Chondrocyte (in vitro differentiated cells): ENCODE results near the gene LYPD5. TPM values are rescaled to one million over a fixed set of nuclear protein-coding genes. Genes with fewer than 3 reads are reported as not detected.

Experiments used
- DNase-seq: peaks from one replicate; pipeline ENCODE4 v3.0.0; 2021; ENCODE audit warnings: mixed read lengths, low spot score
- H3K27ac Mint-ChIP-seq: one replicate; pipeline ENCODE4 v1.8.0; 2021; ENCODE audit warnings: mild to moderate bottlenecking, moderate library complexity, mixed read lengths; ENCODE audit not compliant: unreplicated experiment
- H3K27me3 Mint-ChIP-seq: 2 replicates; pipeline ENCODE4 v1.8.0; 2021; ENCODE audit warnings: low read depth, mixed read lengths
- H3K36me3 Mint-ChIP-seq: 2 replicates; pipeline ENCODE4 v1.8.0; 2021; ENCODE audit warnings: low read depth, mixed read lengths
- H3K4me1 Mint-ChIP-seq: 2 replicates; pipeline ENCODE4 v1.8.0; 2021; ENCODE audit warnings: low read depth, mild to moderate bottlenecking, mixed read lengths
- H3K4me3 Mint-ChIP-seq: one replicate; pipeline ENCODE4 v1.8.0; 2021; ENCODE audit warnings: mild to moderate bottlenecking, moderate library complexity, mixed read lengths; ENCODE audit not compliant: unreplicated experiment
- H3K9me3 Mint-ChIP-seq: 2 replicates; pipeline ENCODE4 v1.8.0; 2021; ENCODE audit warnings: low read depth, mixed read lengths
- CTCF ChIP-seq: fragments of 200-600 bp; sonication (generic); IDR thresholded peaks from 2 replicates; pipeline ENCODE4 v1.5.0; 2021; ENCODE audit warnings: antibody characterized with exemption, mild to moderate bottlenecking, moderate library complexity
- total RNA-seq: library from RNA; stranded (reverse); gene quantifications from 3 replicates; pipeline ENCODE4 v1.2.1, GENCODE V29; 2021

LYPD5 gene
- total RNA-seq, 1 donor from 2014 or later = not detected

- TF ChIP-seq CTCF = no peak
- Mint-ChIP-seq H3K36me3 (no peaks in the 10 kb centered on the region), H3K27me3 (peaks cover 23% of the 10 kb centered on the region), H3K4me1 (no peaks in the 10 kb centered on the region), H3K27ac (no peak overlapping the region), H3K9me3 (no peaks in the 10 kb centered on the region), H3K4me3 (no peak overlapping the region)
- DNase-seq = no peak
Measured at GRCh38 chr19:43790587-43790986, 11.7 kb downstream of the LYPD5 start.

GRCh38 chr19:43789029-43789428 lies 13.2 kb downstream of the LYPD5 start:
- peaks cover 13% of the 10 kb centered on the region for H3K4me1 Mint-ChIP-seq
- no peaks in the 10 kb centered on the region for H3K36me3 Mint-ChIP-seq
- peak; percentile 10 for DNase-seq
- H3K27me3 Mint-ChIP-seq = peaks cover 20% of the 10 kb centered on the region
- no peak overlapping the region for H3K4me3 Mint-ChIP-seq
- no peak for TF ChIP-seq CTCF
- H3K9me3 Mint-ChIP-seq = no peaks in the 10 kb centered on the region
- no peak overlapping the region for H3K27ac Mint-ChIP-seq

- TF ChIP-seq CTCF = no peak
- Mint-ChIP-seq H3K27ac (no peak overlapping the region), H3K4me1 (peaks cover 17% of the 10 kb centered on the region), H3K4me3 (no peak overlapping the region), H3K27me3 (peaks cover 12% of the 10 kb centered on the region), H3K9me3 (no peaks in the 10 kb centered on the region), H3K36me3 (no peaks in the 10 kb centered on the region)
- no peak for DNase-seq
Measured at GRCh38 chr19:43786665-43787064, 15.6 kb downstream of the LYPD5 start.

GRCh38 chr19:43784981-43785808 lies 17.1 kb downstream of the LYPD5 start:
- DNase-seq = no peak
- Mint-ChIP-seq H3K4me1 (peaks cover 30% of the 10 kb centered on the region), H3K4me3 (no peak overlapping the region), H3K36me3 (no peaks in the 10 kb centered on the region), H3K9me3 (no peaks in the 10 kb centered on the region), H3K27ac (peak overlapping the region; percentile 67), H3K27me3 (peaks cover 7% of the 10 kb centered on the region)
- peak; percentile 99 for TF ChIP-seq CTCF

- Mint-ChIP-seq H3K4me1 (peaks cover 38% of the 10 kb centered on the region), H3K4me3 (no peak overlapping the region), H3K27ac (peak overlapping the region; percentile 75), H3K36me3 (no peaks in the 10 kb centered on the region), H3K27me3 (peaks cover 4% of the 10 kb centered on the region), H3K9me3 (no peaks in the 10 kb centered on the region)
- TF ChIP-seq CTCF = no peak
- no peak for DNase-seq
Measured at GRCh38 chr19:43784241-43784980, 17.8 kb downstream of the LYPD5 start.
